Stimulated activated CD4-positive, alpha-beta T cell treated with anti-CD3 and anti-CD28 coated beads, Interleukin-12 subunit alpha, Interleukin-12 subunit beta, amount 100 ng/mL, for 24 hours (primary cell): ENCODE measurements around the gene ITGA2.
"Not testable (repeated sequence)": the region's sequence is repeated elsewhere in the genome, so short reads cannot be mapped to it uniquely, and the experiment has no call there.

Source experiments
- DNase-seq, 2 experiments: peaks; one replicate each; pipeline ENCODE4 v3.0.0-alpha.2; 2020; ENCODE audit warnings: low read depth in 2 of 2

ITGA2 gene

GRCh38 chr5:52989025-52989780, at the start of gene ITGA2:
ITGA2 (plus strand) TSS chr5:52989352; CDS start chr5:52989469, 117 bp downstream.
- DNase-seq: peak in 1 of 2 experiments; percentile 29

GRCh38 chr5:52943285-52943684, 45.9 kb upstream of the ITGA2 start:
- no peak for DNase-seq

GRCh38 chr5:52943808-52944207, 45.3 kb upstream of the ITGA2 start:
- DNase-seq: no peak

- no peak for DNase-seq
These were observed 44.1 kb upstream of the ITGA2 start for GRCh38 chr5:52945040-52945439.

- DNase-seq: no peak
These were observed 41.9 kb upstream of the ITGA2 start for GRCh38 chr5:52947208-52947607.

GRCh38 chr5:52947851-52948250, 41.3 kb upstream of the ITGA2 start:
- no peak for DNase-seq

GRCh38 chr5:52948418-52949076, 40.6 kb upstream of the ITGA2 start:
- DNase-seq: peak; percentile 25 to 33

GRCh38 chr5:52950686-52951085, 38.5 kb upstream of the ITGA2 start:
- no peak for DNase-seq

- DNase-seq: no peak
These were observed 36.7 kb upstream of the ITGA2 start for GRCh38 chr5:52952483-52952882.

GRCh38 chr5:52956014-52956413, 33.1 kb upstream of the ITGA2 start:
- no peak for DNase-seq

GRCh38 chr5:52956915-52957747, 32.0 kb upstream of the ITGA2 start:
- no peak for DNase-seq

GRCh38 chr5:52961274-52961681, 27.9 kb upstream of the ITGA2 start:
- DNase-seq: no peak

GRCh38 chr5:52963636-52964035, 25.5 kb upstream of the ITGA2 start:
- DNase-seq: no peak

- no peak for DNase-seq
These were observed 25.0 kb upstream of the ITGA2 start for GRCh38 chr5:52964138-52964537.

- not testable (repeated sequence) for DNase-seq
These were observed 13.0 kb upstream of the ITGA2 start for GRCh38 chr5:52976157-52976556.

- no peak for DNase-seq
These were observed 11.8 kb upstream of the ITGA2 start for GRCh38 chr5:52977264-52977897.

GRCh38 chr5:52981507-52981906, 7.6 kb upstream of the ITGA2 start:
- DNase-seq: no peak

- DNase-seq: no peak
These were observed 5.2 kb upstream of the ITGA2 start for GRCh38 chr5:52983731-52984636.

GRCh38 chr5:52985306-52985705, 3.8 kb upstream of the ITGA2 start:
- DNase-seq: no peak

- no peak for DNase-seq
These were observed 1.3 kb upstream of the ITGA2 start for GRCh38 chr5:52987711-52988331.
